Activated naive CD8-positive, alpha-beta T cell treated with anti-CD3 and anti-CD28 coated beads for 36 hours (primary cell): ENCODE measurements around the gene MUSTN1. TPM values are rescaled to one million over a fixed set of nuclear protein-coding genes. Genes with fewer than 3 reads are reported as not detected.

ENCODE experiments used
- DNase-seq: peaks from one replicate; pipeline ENCODE4 v3.0.0; 2021
- H3K27ac Mint-ChIP-seq: one replicate; pipeline ENCODE4 v1.8.0; 2022; ENCODE audit warnings: mild to moderate bottlenecking, moderate library complexity, mixed read lengths
- H3K27me3 Mint-ChIP-seq: one replicate; pipeline ENCODE4 v1.8.0; 2022; ENCODE audit warnings: mild to moderate bottlenecking, mixed read lengths
- H3K36me3 Mint-ChIP-seq: one replicate; pipeline ENCODE4 v1.8.0; 2021; ENCODE audit warnings: mild to moderate bottlenecking, mixed read lengths
- H3K4me1 Mint-ChIP-seq: one replicate; pipeline ENCODE4 v1.8.0; 2021; ENCODE audit warnings: mixed read lengths
- H3K4me3 Mint-ChIP-seq: one replicate; pipeline ENCODE4 v1.8.0; 2022; ENCODE audit warnings: mild to moderate bottlenecking, moderate library complexity, mixed read lengths
- H3K9me3 Mint-ChIP-seq: one replicate; pipeline ENCODE4 v1.8.0; 2022; ENCODE audit warnings: mixed read lengths
- total RNA-seq, 2 experiments: library from RNA; stranded (reverse); gene quantifications; one replicate each; pipeline ENCODE4 v1.2.3, GENCODE V29; 2021

Gene MUSTN1
- total RNA-seq, 2 experiments from 2014 or later, result 0.91 to 1.0 TPM

- no peaks in the 10 kb centered on the region for H3K4me1 Mint-ChIP-seq
- no peak overlapping the region for H3K27ac Mint-ChIP-seq
- no peak overlapping the region for H3K4me3 Mint-ChIP-seq
- no peaks in the 10 kb centered on the region for H3K36me3 Mint-ChIP-seq
- no peaks in the 10 kb centered on the region for H3K27me3 Mint-ChIP-seq
- no peak for DNase-seq
- no peaks in the 10 kb centered on the region for H3K9me3 Mint-ChIP-seq
These were observed 42.9 kb downstream of the MUSTN1 start for GRCh38 chr3:52791928-52792327.

DNA sequence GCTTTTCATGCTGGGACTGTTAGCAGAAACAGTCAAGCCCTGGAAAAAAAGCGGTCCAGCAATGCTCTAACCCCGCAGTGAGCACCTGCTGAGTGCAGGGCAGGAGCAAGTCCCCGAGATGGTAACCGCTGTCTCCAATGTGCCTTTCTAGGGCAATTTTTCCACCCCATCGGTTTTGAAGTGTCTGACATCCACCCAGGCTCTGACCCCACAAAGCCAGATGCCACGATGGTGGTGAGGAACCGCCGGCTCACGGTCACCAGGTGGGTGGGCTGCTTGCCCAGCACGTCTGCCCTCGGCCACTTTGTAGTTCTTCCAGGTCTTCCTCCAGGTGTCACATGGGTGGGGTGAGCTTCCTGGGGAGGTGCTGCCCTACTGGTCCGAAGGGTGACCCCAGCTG is 43.5 kb downstream of the MUSTN1 start:
- no peak overlapping the region for H3K27ac Mint-ChIP-seq
- H3K4me3 Mint-ChIP-seq, result no peak overlapping the region
- H3K4me1 Mint-ChIP-seq, result no peaks in the 10 kb centered on the region
- H3K9me3 Mint-ChIP-seq, result no peaks in the 10 kb centered on the region
- no peaks in the 10 kb centered on the region for H3K27me3 Mint-ChIP-seq
- H3K36me3 Mint-ChIP-seq, result no peaks in the 10 kb centered on the region
- DNase-seq, result no peak

- Mint-ChIP-seq H3K4me1 (no peaks in the 10 kb centered on the region), H3K27ac (no peak overlapping the region), H3K36me3 (no peaks in the 10 kb centered on the region), H3K27me3 (no peaks in the 10 kb centered on the region), H3K9me3 (no peaks in the 10 kb centered on the region), H3K4me3 (no peak overlapping the region)
- DNase-seq, result no peak
These were observed 44.1 kb downstream of the MUSTN1 start for GRCh38 chr3:52790741-52791140.

DNA sequence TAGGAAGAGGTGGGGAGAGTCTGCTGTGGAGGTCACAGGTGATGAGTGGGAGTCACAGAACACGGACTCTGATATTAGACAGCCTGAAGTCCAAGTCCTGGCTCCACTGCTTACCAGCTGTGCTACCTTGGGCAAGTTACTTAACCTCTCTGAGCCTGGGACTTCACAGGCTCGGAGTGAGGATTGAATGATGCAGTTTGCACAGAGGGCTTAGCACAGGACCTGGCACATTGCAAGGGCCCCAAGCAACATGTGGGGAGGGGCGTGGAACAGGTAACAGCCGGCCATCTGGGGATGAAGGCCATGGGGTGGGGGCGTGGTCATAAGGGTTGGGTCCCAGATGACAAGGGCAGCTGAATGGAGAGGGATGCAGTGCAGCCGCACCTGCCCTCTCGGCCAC is 44.5 kb downstream of the MUSTN1 start:
- Mint-ChIP-seq H3K4me3 (no peak overlapping the region), H3K9me3 (no peaks in the 10 kb centered on the region), H3K27me3 (no peaks in the 10 kb centered on the region), H3K4me1 (no peaks in the 10 kb centered on the region), H3K36me3 (no peaks in the 10 kb centered on the region), H3K27ac (no peak overlapping the region)
- no peak for DNase-seq

GRCh38 chr3:52789746-52790040 is 45.1 kb downstream of the MUSTN1 start:
- H3K36me3 Mint-ChIP-seq, result no peaks in the 10 kb centered on the region
- H3K9me3 Mint-ChIP-seq, result no peaks in the 10 kb centered on the region
- no peak overlapping the region for H3K27ac Mint-ChIP-seq
- no peaks in the 10 kb centered on the region for H3K4me1 Mint-ChIP-seq
- DNase-seq, result no peak
- H3K27me3 Mint-ChIP-seq, result no peaks in the 10 kb centered on the region
- no peak overlapping the region for H3K4me3 Mint-ChIP-seq

GRCh38 chr3:52788890-52789745 is 45.7 kb downstream of the MUSTN1 start:
- H3K36me3 Mint-ChIP-seq, result no peaks in the 10 kb centered on the region
- no peaks in the 10 kb centered on the region for H3K4me1 Mint-ChIP-seq
- no peaks in the 10 kb centered on the region for H3K9me3 Mint-ChIP-seq
- H3K27ac Mint-ChIP-seq, result no peak overlapping the region
- DNase-seq, result no peak
- no peaks in the 10 kb centered on the region for H3K27me3 Mint-ChIP-seq
- no peak overlapping the region for H3K4me3 Mint-ChIP-seq

GRCh38 chr3:52787672-52788625 is 46.9 kb downstream of the MUSTN1 start:
- Mint-ChIP-seq H3K27ac (no peak overlapping the region), H3K9me3 (no peaks in the 10 kb centered on the region), H3K4me3 (no peak overlapping the region), H3K27me3 (no peaks in the 10 kb centered on the region), H3K4me1 (no peaks in the 10 kb centered on the region), H3K36me3 (no peaks in the 10 kb centered on the region)
- DNase-seq, result no peak

GRCh38 chr3:52787246-52787645 is 47.6 kb downstream of the MUSTN1 start:
- Mint-ChIP-seq H3K4me1 (peaks cover 2% of the 10 kb centered on the region), H3K36me3 (no peaks in the 10 kb centered on the region), H3K27ac (no peak overlapping the region), H3K9me3 (no peaks in the 10 kb centered on the region), H3K4me3 (no peak overlapping the region), H3K27me3 (peaks cover 2% of the 10 kb centered on the region)
- no peak for DNase-seq

DNA sequence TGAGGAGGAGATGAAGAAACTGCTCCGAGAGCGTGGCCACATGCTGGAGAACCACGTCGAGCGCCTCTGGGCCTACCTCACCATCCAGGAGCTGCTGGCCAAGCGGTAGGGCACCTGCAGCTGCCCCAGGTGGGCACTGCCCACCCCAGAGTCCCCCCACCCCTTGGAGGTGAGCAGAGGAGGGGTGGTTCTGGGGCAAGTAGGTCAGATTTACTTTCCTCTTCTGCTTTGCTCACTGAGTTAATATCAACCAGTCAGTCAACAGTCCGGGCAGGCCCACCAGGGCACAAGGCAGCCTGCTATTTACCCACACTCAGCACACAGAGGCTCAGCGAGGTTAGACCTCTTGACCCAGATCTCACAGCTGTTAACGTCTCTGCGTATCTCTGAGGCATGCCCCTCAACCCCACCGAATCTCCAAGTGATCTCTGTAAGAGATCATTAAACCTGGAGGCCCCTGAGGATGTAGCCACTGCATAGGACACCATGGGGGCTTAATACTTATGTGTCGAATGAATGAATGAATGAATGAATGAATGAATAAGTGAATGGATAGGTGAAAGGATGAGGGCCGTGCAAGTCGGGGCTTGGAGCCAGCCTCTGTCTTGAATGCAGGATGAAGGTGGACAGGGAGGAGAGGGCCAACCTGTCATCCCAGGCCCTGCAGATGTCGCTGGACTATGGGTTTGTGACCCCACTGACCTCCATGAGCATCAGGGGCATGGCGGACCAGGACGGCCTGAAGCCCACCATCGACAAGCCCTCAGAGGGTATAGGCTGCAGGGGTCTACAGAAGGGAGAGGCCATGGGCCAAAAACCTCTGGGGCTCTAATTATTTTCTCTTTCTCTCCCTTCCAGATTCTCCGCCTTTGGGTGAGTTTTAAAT is 48.2 kb downstream of the MUSTN1 start:
- DNase-seq, result no peak
- no peaks in the 10 kb centered on the region for H3K36me3 Mint-ChIP-seq

GRCh38 chr3:52784931-52785590 is 49.8 kb downstream of the MUSTN1 start:
- H3K27ac Mint-ChIP-seq, result no peak overlapping the region
- peaks cover 8% of the 10 kb centered on the region for H3K27me3 Mint-ChIP-seq
- no peak for DNase-seq
- no peaks in the 10 kb centered on the region for H3K9me3 Mint-ChIP-seq
- H3K4me1 Mint-ChIP-seq, result peaks cover 2% of the 10 kb centered on the region
- no peak overlapping the region for H3K4me3 Mint-ChIP-seq
- H3K36me3 Mint-ChIP-seq, result no peaks in the 10 kb centered on the region

More for the DNA sequence above, 48.2 kb downstream of the MUSTN1 start:
- Mint-ChIP-seq H3K4me3 (no peak overlapping the region), H3K4me1 (peaks cover 2% of the 10 kb centered on the region), H3K27ac (no peak overlapping the region), H3K27me3 (peaks cover 8% of the 10 kb centered on the region), H3K9me3 (no peaks in the 10 kb centered on the region)

GRCh38 chr3:52784021-52784621 is 50.7 kb downstream of the MUSTN1 start:
- no peak overlapping the region for H3K27ac Mint-ChIP-seq
- H3K4me1 Mint-ChIP-seq, result peaks cover 2% of the 10 kb centered on the region
- H3K27me3 Mint-ChIP-seq, result peaks cover 8% of the 10 kb centered on the region
- H3K9me3 Mint-ChIP-seq, result no peaks in the 10 kb centered on the region
- H3K36me3 Mint-ChIP-seq, result no peaks in the 10 kb centered on the region
- DNase-seq, result no peak
- H3K4me3 Mint-ChIP-seq, result no peak overlapping the region

- peaks cover 8% of the 10 kb centered on the region for H3K27me3 Mint-ChIP-seq
- H3K27ac Mint-ChIP-seq, result no peak overlapping the region
- no peaks in the 10 kb centered on the region for H3K36me3 Mint-ChIP-seq
- DNase-seq, result no peak
- no peaks in the 10 kb centered on the region for H3K9me3 Mint-ChIP-seq
- H3K4me3 Mint-ChIP-seq, result no peak overlapping the region
- peaks cover 2% of the 10 kb centered on the region for H3K4me1 Mint-ChIP-seq
These were observed 51.6 kb downstream of the MUSTN1 start for GRCh38 chr3:52783211-52783555.
